Aorta (tissue), 5 donors: ENCODE results near the gene NR3C2. TPM values are rescaled to one million over a fixed set of nuclear protein-coding genes. Genes with fewer than 3 reads are reported as not detected.
"Not testable (repeated sequence)": the region's sequence is repeated elsewhere in the genome, so short reads cannot be mapped to it uniquely, and the experiment has no call there.

Experiments
- ATAC-seq: fragments of 200-7000 bp; cut with Tn5 transposase; one replicate; pipeline ENCODE4 v1.9.1; 2022; ENCODE audit warnings: moderate library complexity; ENCODE audit not compliant: low FRiP score
- DNase-seq, 2 donors: peaks; one replicate each; pipeline ENCODE4 v3.0.0-alpha.2; 2020
- H3K27ac ChIP-seq, 2 donors: one replicate each; pipeline ENCODE4 v1.5.1; 2013; ENCODE audit warnings: low read length in 2 of 2, mild to moderate bottlenecking in 2 of 2, moderate library complexity in 2 of 2, control low read depth in 1 of 2, inconsistent platforms in 1 of 2, low read depth in 1 of 2
- H3K27me3 ChIP-seq, 2 donors: one replicate each; pipeline ENCODE4 v1.6.1; 2013; ENCODE audit warnings: control low read depth in 1 of 2, low read length in 1 of 2, mild to moderate bottlenecking in 1 of 2, moderate library complexity in 1 of 2; ENCODE audit not compliant: insufficient read depth in 2 of 2, control insufficient read depth in 1 of 2
- H3K36me3 ChIP-seq, 2 donors: one replicate each; pipeline ENCODE4 v1.6.1; 2013; ENCODE audit warnings: control low read depth in 1 of 2, low read length in 1 of 2, mild to moderate bottlenecking in 1 of 2; ENCODE audit not compliant: insufficient read depth in 2 of 2, control insufficient read depth in 1 of 2
- H3K4me1 ChIP-seq, 2 donors: one replicate each; pipeline ENCODE4 v1.6.1; 2013; ENCODE audit warnings: low read length in 2 of 2, control low read depth in 1 of 2, mild to moderate bottlenecking in 1 of 2, moderate library complexity in 1 of 2; ENCODE audit not compliant: insufficient read depth in 2 of 2, control insufficient read depth in 1 of 2
- H3K4me3 ChIP-seq, 2 donors: one replicate each; pipeline ENCODE4 v1.5.1; 2013; ENCODE audit warnings: low read length in 2 of 2, control low read depth in 1 of 2, mild to moderate bottlenecking in 1 of 2
- H3K9me3 ChIP-seq: one replicate; pipeline ENCODE4 v1.6.1; 2013; ENCODE audit warnings: mild to moderate bottlenecking, low read length; ENCODE audit not compliant: control insufficient read depth
- WGBS, 2 donors: extraction: QIAGEN DNeasy Blood & Tissue Kit; methylation state at CpG; one replicate each; pipeline ENCODE4 v1.1.7; 2013; 5-methylcytosine and 5-hydroxymethylcytosine counted together
- intact Hi-C, 2 donors: fragments of 100-400 bp; cut with DNase I; formaldehyde crosslinking; loops; one replicate each; pipeline versions ENCODE4 v1.14.2 to v1.15.0; 2022
- polyA plus RNA-seq, 2 donors: library from polyadenylated mRNA; stranded (reverse); fragments of 200-250 nt; gene quantifications; one replicate each; pipeline ENCODE4 v1.2.3, GENCODE V29; 2013
- total RNA-seq, 2 donors: library from RNA; stranded (reverse); fragmentation: NEBNext Ultra II Directional; extraction: Animal tissue kit (Norgen Biotek cat#: 25700); gene quantifications; one replicate each; pipeline ENCODE4 v1.2.1, GENCODE V29; 2021
- donor health status: healthy with polysubstance abuse.
- donor health status: Bipolar disorder and iron deficiency.
- donor health status: DM: no; HTN: no; CAD: no.
- donor health status: DM: no; HTN: no; CAD: no.
- donor health status: DM: yes; HTN: yes; CAD: no.

The NR3C2 gene
- total and polyA plus RNA-seq, 4 donors: 3.4 to 22.9 (median 6.9) TPM

DNA sequence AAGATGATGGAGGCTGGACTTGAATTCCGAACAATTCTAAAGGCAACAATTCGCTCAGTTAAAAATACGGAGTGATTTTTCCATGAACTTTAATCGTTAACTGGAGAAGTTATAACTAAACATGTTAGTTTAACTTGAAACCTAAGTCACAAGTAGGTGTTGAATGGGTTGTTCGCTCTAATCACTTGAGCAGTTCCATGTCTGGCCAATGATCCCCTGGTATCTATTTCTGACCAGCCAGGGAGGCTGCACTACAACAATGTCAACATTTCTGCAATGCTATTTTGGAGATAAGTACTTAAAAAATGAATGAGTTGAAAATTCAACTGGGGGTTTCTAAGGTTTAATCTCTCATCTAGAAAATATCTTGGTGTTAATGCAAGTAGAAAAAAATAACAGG lies 112.5 kb downstream of the NR3C2 start:
- ATAC-seq: no peak
- H3K4me1 ChIP-seq: no peaks in the 10 kb centered on the region

DNA sequence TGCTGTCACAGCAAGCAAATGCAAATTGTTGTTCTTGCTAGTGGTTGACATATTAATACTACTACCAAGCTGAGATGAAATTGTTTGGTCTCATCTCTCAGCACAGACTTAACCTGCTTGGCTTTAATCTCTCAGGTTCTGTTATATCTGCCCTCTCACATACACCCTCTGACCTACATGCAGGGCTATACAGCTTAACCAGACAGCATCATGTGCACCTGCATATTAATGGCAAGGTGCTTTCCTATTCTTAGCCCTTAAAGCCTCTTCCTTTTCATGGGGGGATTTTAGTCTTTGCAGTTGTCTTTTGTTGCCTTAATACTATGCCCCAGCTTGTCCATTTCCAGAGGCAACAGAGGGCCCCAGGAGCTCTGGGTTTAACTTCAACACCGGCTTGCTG lies 114.5 kb downstream of the NR3C2 start:
- Histone ChIP-seq H3K4me3 (no peak overlapping the region), H3K27ac (no peak overlapping the region), H3K9me3 (no peaks in the 10 kb centered on the region), H3K36me3 (no peaks in the 10 kb centered on the region), H3K27me3 (no peaks in the 10 kb centered on the region), H3K4me1 (no peaks in the 10 kb centered on the region)
- DNase-seq: no peak
- no peak for ATAC-seq
- WGBS, 2 donors: 94 to 96% methylated on average over 1 of the region's 1 CpG
- intact Hi-C loops: no loop called here

More for the DNA sequence above, 112.5 kb downstream of the NR3C2 start:
- H3K4me3 ChIP-seq: no peak overlapping the region
- no peaks in the 10 kb centered on the region for H3K27me3 ChIP-seq
- H3K27ac ChIP-seq: no peak overlapping the region
- intact Hi-C loops: no loop called here
- 90 to 97% methylated on average over 5 of the region's 5 CpGs for WGBS, 2 donors
- no peaks in the 10 kb centered on the region for H3K9me3 ChIP-seq
- no peaks in the 10 kb centered on the region for H3K36me3 ChIP-seq
- DNase-seq: no peak

DNA sequence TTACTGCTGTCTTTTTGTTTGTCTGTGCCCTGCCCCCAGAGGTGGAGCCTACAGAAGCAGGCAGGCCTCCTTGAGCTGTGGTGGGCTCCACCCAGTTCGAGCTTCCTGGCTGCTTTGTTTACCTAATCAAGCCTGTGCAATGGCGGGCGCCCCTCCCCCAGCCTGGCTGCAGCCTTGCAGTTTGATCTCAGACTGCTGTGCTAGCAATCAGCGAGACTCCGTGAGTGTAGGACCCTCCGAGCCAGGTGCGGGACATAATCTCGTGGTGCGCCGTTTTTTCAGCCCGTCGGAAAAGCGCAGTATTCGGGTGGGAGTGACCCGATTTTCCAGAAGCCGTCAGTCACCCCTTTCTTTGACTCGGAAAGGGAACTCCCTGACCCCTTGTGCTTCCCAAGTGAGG lies 118.9 kb downstream of the NR3C2 start:
- H3K4me1 ChIP-seq, intact Hi-C loops, H3K27ac ChIP-seq, H3K9me3 ChIP-seq, H3K4me3 ChIP-seq, DNase-seq, ATAC-seq, H3K36me3 ChIP-seq, H3K27me3 ChIP-seq: not testable (repeated sequence)
- WGBS, 2 donors: 81 to 97% methylated on average over 6 to 17 of the region's 17 CpGs

- Histone ChIP-seq H3K36me3 (no peaks in the 10 kb centered on the region), H3K27ac (no peak overlapping the region), H3K9me3 (no peaks in the 10 kb centered on the region), H3K4me1 (no peaks in the 10 kb centered on the region), H3K4me3 (no peak overlapping the region), H3K27me3 (no peaks in the 10 kb centered on the region)
- DNase-seq: no peak
- intact Hi-C loops: no loop called here
- 82 to 88% methylated on average over 2 of the region's 2 CpGs for WGBS, 2 donors
- no peak for ATAC-seq
Measured at GRCh38 chr4:148315049-148315448, 127.2 kb downstream of the NR3C2 start.

GRCh38 chr4:148312956-148313490 lies 129.2 kb downstream of the NR3C2 start:
- ATAC-seq: no peak
- no peak overlapping the region for H3K27ac ChIP-seq
- no peaks in the 10 kb centered on the region for H3K27me3 ChIP-seq
- H3K36me3 ChIP-seq: no peaks in the 10 kb centered on the region
- WGBS, 2 donors: 54 to 65% methylated on average over 2 of the region's 2 CpGs
- no peaks in the 10 kb centered on the region for H3K9me3 ChIP-seq
- H3K4me1 ChIP-seq: no peaks in the 10 kb centered on the region
- no peak overlapping the region for H3K4me3 ChIP-seq
- intact Hi-C loops: no loop called here
- no peak for DNase-seq

DNA sequence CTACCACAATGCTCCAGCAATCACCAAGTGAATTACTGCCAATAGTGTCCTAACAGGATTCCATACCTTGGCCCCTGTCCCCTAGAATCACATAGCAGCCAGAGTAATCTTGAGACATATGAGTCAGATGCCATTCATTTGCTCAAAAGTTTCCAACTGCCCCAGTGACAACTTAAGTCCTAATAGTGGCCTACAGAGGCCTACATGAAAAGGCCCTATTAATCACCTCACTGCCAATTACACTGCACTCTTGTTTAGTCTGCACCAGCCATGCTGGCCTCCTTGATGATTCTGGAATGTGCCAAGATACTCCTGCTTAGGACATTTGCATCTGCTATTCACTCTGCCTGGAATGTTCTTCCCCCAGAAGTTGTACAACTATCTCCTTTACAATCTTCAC lies 130.7 kb downstream of the NR3C2 start:
- no peaks in the 10 kb centered on the region for H3K9me3 ChIP-seq
- intact Hi-C loops: no loop called here
- H3K36me3 ChIP-seq: no peaks in the 10 kb centered on the region
- no peak for DNase-seq
- peaks cover 0 to 3% of the 10 kb centered on the region in 2 donors for H3K4me1 ChIP-seq
- no peak overlapping the region for H3K27ac ChIP-seq
- H3K4me3 ChIP-seq: no peak overlapping the region
- ATAC-seq: no peak
- H3K27me3 ChIP-seq: no peaks in the 10 kb centered on the region

- intact Hi-C loops: no loop called here
- H3K27me3 ChIP-seq: no peaks in the 10 kb centered on the region
- H3K36me3 ChIP-seq: no peaks in the 10 kb centered on the region
- ATAC-seq (no peak), DNase-seq (no peak)
- WGBS, 2 donors: 89 to 93% methylated on average over 3 of the region's 3 CpGs
- H3K27ac ChIP-seq: no peak overlapping the region
- no peaks in the 10 kb centered on the region for H3K9me3 ChIP-seq
- H3K4me3 ChIP-seq: no peak overlapping the region
- peaks cover 0 to 3% of the 10 kb centered on the region in 2 donors for H3K4me1 ChIP-seq
Measured at GRCh38 chr4:148310756-148311155, 131.5 kb downstream of the NR3C2 start.

DNA sequence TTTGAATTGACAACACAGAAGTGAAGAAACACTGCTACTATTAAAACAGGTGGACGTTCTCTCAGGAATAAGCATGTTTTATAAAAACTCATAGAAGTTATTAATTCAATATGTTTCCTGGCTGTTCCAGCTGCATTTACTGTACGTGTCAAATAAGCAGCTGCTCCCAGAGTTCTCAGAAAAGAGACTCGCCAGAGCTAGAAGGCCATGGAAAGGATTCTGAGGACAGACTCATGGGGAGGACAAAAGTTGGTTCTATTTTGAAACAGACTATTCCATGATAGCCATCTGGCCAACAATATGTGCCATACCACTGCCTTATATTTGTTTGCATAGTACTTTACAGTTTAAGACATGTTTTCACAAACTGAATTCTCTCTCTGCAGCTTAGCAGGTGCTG lies 136.5 kb downstream of the NR3C2 start:
- WGBS, 2 donors: 67 to 84% methylated on average over 3 of the region's 3 CpGs

GRCh38 chr4:148302416-148302815 lies 139.8 kb downstream of the NR3C2 start:
- Histone ChIP-seq H3K9me3 (no peaks in the 10 kb centered on the region), H3K4me1 (no peaks in the 10 kb centered on the region), H3K27me3 (no peaks in the 10 kb centered on the region), H3K4me3 (no peak overlapping the region), H3K27ac (no peak overlapping the region), H3K36me3 (no peaks in the 10 kb centered on the region)
- ATAC-seq (no peak), DNase-seq (no peak)
- WGBS, 2 donors: 80 to 84% methylated on average over 1 of the region's 1 CpG
- intact Hi-C loops: no loop called here

More for the DNA sequence above, 136.5 kb downstream of the NR3C2 start:
- H3K27me3 ChIP-seq: no peaks in the 10 kb centered on the region
- H3K4me3 ChIP-seq: no peak overlapping the region
- no peak for ATAC-seq
- H3K27ac ChIP-seq: no peak overlapping the region
- no peaks in the 10 kb centered on the region for H3K9me3 ChIP-seq
- DNase-seq: no peak
- intact Hi-C loops: no loop called here
- H3K4me1 ChIP-seq: peaks cover 0 to 3% of the 10 kb centered on the region in 2 donors
- no peaks in the 10 kb centered on the region for H3K36me3 ChIP-seq
